WTC11 (cell line): ENCODE data around the gene GYS2. TPM values are rescaled to one million over a fixed set of nuclear protein-coding genes. Genes with fewer than 3 reads are reported as not detected.

Source experiments
- ATAC-seq: fragments of 200-7000 bp; cut with Tn5 transposase; 2 replicates; pipeline ENCODE4 v1.10.0; 2021; ENCODE audit warnings: mild to moderate bottlenecking, moderate library complexity
- CTCF ChIA-PET: fragments of 300-600 bp; sonication (Branson Sonifier 250); formaldehyde crosslinking; loops from one replicate; lab custom pipeline; 2021; ENCODE audit warnings: antibody characterized with exemption; lab: Charles Lee
- POLR2A ChIA-PET: fragments of 350-600 bp; sonication (Branson Sonifier 250); formaldehyde crosslinking; loops from one replicate; lab custom pipeline; 2021; ENCODE audit warnings: antibody characterized with exemption; lab: Charles Lee
- DNase-seq: peaks from one replicate; pipeline ENCODE4 v3.0.0; 2021; ENCODE audit warnings: low spot score
- H3K27ac Mint-ChIP-seq: 2 replicates; pipeline ENCODE4 v1.8.0; 2021; ENCODE audit warnings: mixed read lengths
- H3K27me3 Mint-ChIP-seq: 2 replicates; pipeline ENCODE4 v1.8.0; 2021; ENCODE audit warnings: low read depth, mild to moderate bottlenecking, moderate library complexity, mixed read lengths
- H3K36me3 Mint-ChIP-seq: 2 replicates; pipeline ENCODE4 v1.8.0; 2021; ENCODE audit warnings: mixed read lengths
- H3K4me1 Mint-ChIP-seq: 2 replicates; pipeline ENCODE4 v1.8.0; 2022; ENCODE audit warnings: mixed read lengths
- H3K4me3 Mint-ChIP-seq: 2 replicates; pipeline ENCODE4 v1.8.0; 2021; ENCODE audit warnings: mild to moderate bottlenecking, moderate library complexity, mixed read lengths
- H3K9me3 Mint-ChIP-seq: 2 replicates; pipeline ENCODE4 v1.8.0; 2021; ENCODE audit warnings: mixed read lengths
- ESRRA ChIP-seq: sonication (generic); formaldehyde crosslinking; IDR thresholded peaks from 2 replicates; pipeline ENCODE4 v1.8.1; 2022; ENCODE audit warnings: mild to moderate bottlenecking, missing genetic modification reagents, borderline replicate concordance
- FOXP1 ChIP-seq: sonication (generic); formaldehyde crosslinking; IDR thresholded peaks from 2 replicates; pipeline ENCODE4 v1.8.0; 2022; ENCODE audit warnings: missing genetic modification reagents, mild to moderate bottlenecking, moderate library complexity, borderline replicate concordance
- GABPB1 ChIP-seq: sonication (generic); formaldehyde crosslinking; IDR thresholded peaks from 2 replicates; pipeline ENCODE4 v1.8.1; 2023; ENCODE audit warnings: mild to moderate bottlenecking, missing genetic modification reagents
- HMGA2 ChIP-seq: fragments of 250-450 bp; sonication (Bioruptor Pico); IDR thresholded peaks from 2 replicates; pipeline ENCODE4 v1.4.0; 2021; ENCODE audit warnings: mild to moderate bottlenecking, moderate library complexity
- IRF2 ChIP-seq: sonication (generic); formaldehyde crosslinking; IDR thresholded peaks from 2 replicates; pipeline ENCODE4 v1.8.0; 2022; ENCODE audit warnings: low read depth, missing genetic modification reagents, borderline replicate concordance
- JAZF1 ChIP-seq: fragments of 250-450 bp; sonication (Bioruptor Pico); IDR thresholded peaks from 2 replicates; pipeline ENCODE4 v1.9.0; 2021; ENCODE audit warnings: moderate library complexity, mild to moderate bottlenecking, inconsistent platforms
- MXD4 ChIP-seq: fragments of 250-450 bp; sonication (Bioruptor Pico); IDR thresholded peaks from 2 replicates; pipeline ENCODE4 v1.8.0; 2021; ENCODE audit warnings: mild to moderate bottlenecking, moderate library complexity, borderline replicate concordance
- NFATC4 ChIP-seq: fragments of 250-450 bp; sonication (Bioruptor Pico); IDR thresholded peaks from 2 replicates; pipeline ENCODE4 v1.9.0; 2021; ENCODE audit warnings: mild to moderate bottlenecking
- RORB ChIP-seq: fragments of 250-450 bp; sonication (Bioruptor Pico); IDR thresholded peaks from 2 replicates; pipeline ENCODE4 v1.9.0; 2021; ENCODE audit warnings: mild to moderate bottlenecking
- SOX15 ChIP-seq: fragments of 250-450 bp; sonication (Bioruptor Pico); IDR thresholded peaks from 2 replicates; pipeline ENCODE4 v1.9.0; 2021; ENCODE audit warnings: mild to moderate bottlenecking
- TCF7 ChIP-seq: sonication (generic); formaldehyde crosslinking; IDR thresholded peaks from 2 replicates; pipeline ENCODE4 v1.8.0; 2022; ENCODE audit warnings: mild to moderate bottlenecking, low read depth, missing genetic modification reagents, moderate library complexity
- TEAD1 ChIP-seq: sonication (generic); formaldehyde crosslinking; IDR thresholded peaks from 2 replicates; pipeline ENCODE4 v1.8.0; 2022; ENCODE audit warnings: mild to moderate bottlenecking, missing genetic modification reagents
- ZNF232 ChIP-seq: sonication (generic); formaldehyde crosslinking; IDR thresholded peaks from 2 replicates; pipeline ENCODE4 v1.8.0; 2022; ENCODE audit warnings: mild to moderate bottlenecking, missing genetic modification reagents
- ZNF317 ChIP-seq: sonication (generic); formaldehyde crosslinking; IDR thresholded peaks from 2 replicates; pipeline ENCODE4 v1.8.1; 2023; ENCODE audit warnings: low read depth, mild to moderate bottlenecking, moderate library complexity, missing genetic modification reagents, borderline replicate concordance
- total RNA-seq: library from RNA; stranded (reverse); gene quantifications from 3 replicates; pipeline ENCODE4 v1.2.3, GENCODE V29; 2021
- TF ChIP-seq, protein P1 (sequence below): sonication (generic); formaldehyde crosslinking; IDR thresholded peaks from 2 replicates; pipeline ENCODE4 v1.8.0; 2022; ENCODE audit warnings: mild to moderate bottlenecking, missing genetic modification reagents
- TF ChIP-seq, protein P2 (sequence below): sonication (generic); formaldehyde crosslinking; IDR thresholded peaks from 2 replicates; pipeline ENCODE4 v1.8.1; 2023; ENCODE audit warnings: mild to moderate bottlenecking, moderate library complexity, missing genetic modification reagents
- TF ChIP-seq, protein P3 (sequence below): fragments of 200-600 bp; IDR thresholded peaks from 2 replicates; pipeline ENCODE4 v1.8.0; 2022; ENCODE audit warnings: antibody characterized with exemption
- TF ChIP-seq, protein P4 (sequence below): sonication (generic); formaldehyde crosslinking; IDR thresholded peaks from 2 replicates; pipeline ENCODE4 v1.8.1; 2023; ENCODE audit warnings: mild to moderate bottlenecking, missing genetic modification reagents, moderate library complexity
- TF ChIP-seq, protein P5 (sequence below): sonication (generic); formaldehyde crosslinking; IDR thresholded peaks from 2 replicates; pipeline ENCODE4 v1.8.1; 2022; ENCODE audit warnings: low read depth, missing genetic modification reagents, borderline replicate concordance
- TF ChIP-seq, protein P6 (sequence below): sonication (generic); formaldehyde crosslinking; conservative IDR thresholded peaks from 2 replicates; pipeline ENCODE4 v1.8.1; 2023; ENCODE audit warnings: mild to moderate bottlenecking, low read depth, missing genetic modification reagents, moderate library complexity
- TF ChIP-seq, protein P7 (sequence below): fragments of 250-450 bp; sonication (Bioruptor Pico); IDR thresholded peaks from 2 replicates; pipeline ENCODE4 v1.9.0; 2021; ENCODE audit warnings: mild to moderate bottlenecking

Gene GYS2
- total RNA-seq, 1 experiment from 2014 or later, result not detected

DNA sequence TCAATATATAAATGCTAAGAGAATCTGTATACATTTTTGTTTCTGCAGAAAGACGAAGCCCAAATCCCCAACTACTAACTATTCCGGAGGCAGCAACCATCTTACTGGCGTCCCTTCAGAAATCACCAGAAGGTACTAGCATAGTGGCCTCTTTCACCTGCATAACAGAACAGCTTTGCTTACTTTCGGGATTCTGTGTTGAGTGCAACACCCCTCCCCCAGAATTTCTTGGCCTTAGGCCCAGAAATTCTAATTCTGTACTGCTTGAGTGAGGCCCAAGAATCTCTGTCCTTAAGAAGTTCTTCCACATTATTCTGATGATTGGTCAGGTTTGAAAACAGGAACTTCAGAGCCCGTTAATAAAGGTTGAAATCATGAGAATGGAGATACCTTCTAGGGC, 75.7 kb downstream of the GYS2 start:
- H3K36me3 Mint-ChIP-seq, result no peaks in the 10 kb centered on the region

DNA sequence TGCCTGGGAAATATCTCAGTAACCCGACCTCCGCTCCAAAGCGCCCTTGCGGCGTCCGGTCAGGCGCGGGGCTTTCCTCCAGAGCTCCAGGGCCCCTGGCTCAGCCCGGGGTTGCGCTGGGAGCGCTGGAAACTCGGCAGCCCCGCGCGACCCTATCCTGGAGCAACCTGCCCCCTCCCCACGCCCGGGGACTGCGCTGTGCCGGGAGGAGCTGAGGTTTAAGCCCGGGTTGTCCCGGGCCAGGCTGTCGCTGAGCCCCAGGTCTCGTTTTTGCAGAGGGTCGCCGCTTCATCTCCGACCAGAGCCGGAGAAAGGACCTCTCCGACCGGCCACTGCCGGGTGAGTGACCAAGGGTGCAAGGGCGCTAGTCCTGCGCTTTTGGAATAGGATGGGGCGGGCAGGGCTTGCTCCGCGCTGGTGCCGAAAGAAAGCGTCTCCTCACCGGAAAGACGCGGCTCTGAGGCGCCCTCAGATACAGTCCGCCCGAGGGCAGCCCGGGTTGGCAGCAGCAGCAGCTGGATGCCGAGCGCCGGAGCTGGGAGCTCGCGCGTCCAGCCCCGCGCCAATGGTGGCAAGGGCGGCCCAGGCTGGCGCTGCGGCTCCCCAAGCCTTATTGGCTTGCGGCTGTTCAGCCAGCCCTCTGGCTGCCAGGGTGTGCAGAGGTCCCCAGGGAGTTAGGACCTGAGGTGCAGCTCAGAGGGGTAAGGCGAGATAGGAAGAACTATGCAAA, 77.0 kb downstream of the GYS2 start:
- H3K4me3 Mint-ChIP-seq, result peak overlapping the region; percentile 91
- ATAC-seq (peak; percentile 94), DNase-seq (peak; percentile 76)
- ChIA-PET POLR2A (interaction anchor here (2.0 kb wide), 1 partner anchor 130 kb away, joined by 9 read pairs; the partner anchor contains the start of gene LDHB), CTCF (interaction anchor here (1.0 kb wide), 2 partner anchors 26 to 214 kb away, joined by 3 to 4 read pairs; partner anchors contain the start of genes GOLT1B and RECQL)
- peaks cover 57% of the 10 kb centered on the region for H3K27me3 Mint-ChIP-seq
- peaks cover 12% of the 10 kb centered on the region for H3K4me1 Mint-ChIP-seq
- peak; percentile 85; the same call in 1 of the 2 replicates for TF ChIP-seq FOXP1 (CRISPR knock-in tag)
- peak; percentile 17; the same call in 1 of the 2 replicates for TF ChIP-seq TEAD1 (CRISPR knock-in tag)
- TF ChIP-seq, protein P1, sequence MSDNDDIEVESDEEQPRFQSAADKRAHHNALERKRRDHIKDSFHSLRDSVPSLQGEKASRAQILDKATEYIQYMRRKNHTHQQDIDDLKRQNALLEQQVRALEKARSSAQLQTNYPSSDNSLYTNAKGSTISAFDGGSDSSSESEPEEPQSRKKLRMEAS (CRISPR knock-in tag), result 0 out of 2 replicates have a peak, but pooled peaks have one; percentile 20
- no peak for TF ChIP-seq SOX15 (CRISPR knock-in tag)
- peak; percentile 27; the same call in 1 of the 2 replicates for TF ChIP-seq GABPB1
- no peak for TF ChIP-seq ESRRA (CRISPR knock-in tag)
- TF ChIP-seq, protein P2, sequence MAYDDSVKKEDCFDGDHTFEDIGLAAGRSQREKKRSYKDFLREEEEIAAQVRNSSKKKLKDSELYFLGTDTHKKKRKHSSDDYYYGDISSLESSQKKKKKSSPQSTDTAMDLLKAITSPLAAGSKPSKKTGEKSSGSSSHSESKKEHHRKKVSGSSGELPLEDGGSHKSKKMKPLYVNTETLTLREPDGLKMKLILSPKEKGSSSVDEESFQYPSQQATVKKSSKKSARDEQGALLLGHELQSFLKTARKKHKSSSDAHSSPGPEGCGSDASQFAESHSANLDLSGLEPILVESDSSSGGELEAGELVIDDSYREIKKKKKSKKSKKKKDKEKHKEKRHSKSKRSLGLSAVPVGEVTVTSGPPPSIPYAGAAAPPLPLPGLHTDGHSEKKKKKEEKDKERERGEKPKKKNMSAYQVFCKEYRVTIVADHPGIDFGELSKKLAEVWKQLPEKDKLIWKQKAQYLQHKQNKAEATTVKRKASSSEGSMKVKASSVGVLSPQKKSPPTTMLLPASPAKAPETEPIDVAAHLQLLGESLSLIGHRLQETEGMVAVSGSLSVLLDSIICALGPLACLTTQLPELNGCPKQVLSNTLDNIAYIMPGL, result peak; percentile 80
- no peaks in the 10 kb centered on the region for H3K36me3 Mint-ChIP-seq
- H3K27ac Mint-ChIP-seq, result no peak overlapping the region
- H3K9me3 Mint-ChIP-seq, result peaks cover 3% of the 10 kb centered on the region; the same call in 1 of the 2 replicates

More for the DNA sequence above, 75.7 kb downstream of the GYS2 start:
- H3K9me3 Mint-ChIP-seq, result peaks cover 3% of the 10 kb centered on the region; the same call in 1 of the 2 replicates
- H3K4me3 Mint-ChIP-seq, result peak overlapping the region; percentile 91
- peaks cover 57% of the 10 kb centered on the region for H3K27me3 Mint-ChIP-seq
- TF ChIP-seq TEAD1 (CRISPR knock-in tag), result no peak
- no peak for TF ChIP-seq MXD4 (CRISPR knock-in tag)
- TF ChIP-seq, protein P3, sequence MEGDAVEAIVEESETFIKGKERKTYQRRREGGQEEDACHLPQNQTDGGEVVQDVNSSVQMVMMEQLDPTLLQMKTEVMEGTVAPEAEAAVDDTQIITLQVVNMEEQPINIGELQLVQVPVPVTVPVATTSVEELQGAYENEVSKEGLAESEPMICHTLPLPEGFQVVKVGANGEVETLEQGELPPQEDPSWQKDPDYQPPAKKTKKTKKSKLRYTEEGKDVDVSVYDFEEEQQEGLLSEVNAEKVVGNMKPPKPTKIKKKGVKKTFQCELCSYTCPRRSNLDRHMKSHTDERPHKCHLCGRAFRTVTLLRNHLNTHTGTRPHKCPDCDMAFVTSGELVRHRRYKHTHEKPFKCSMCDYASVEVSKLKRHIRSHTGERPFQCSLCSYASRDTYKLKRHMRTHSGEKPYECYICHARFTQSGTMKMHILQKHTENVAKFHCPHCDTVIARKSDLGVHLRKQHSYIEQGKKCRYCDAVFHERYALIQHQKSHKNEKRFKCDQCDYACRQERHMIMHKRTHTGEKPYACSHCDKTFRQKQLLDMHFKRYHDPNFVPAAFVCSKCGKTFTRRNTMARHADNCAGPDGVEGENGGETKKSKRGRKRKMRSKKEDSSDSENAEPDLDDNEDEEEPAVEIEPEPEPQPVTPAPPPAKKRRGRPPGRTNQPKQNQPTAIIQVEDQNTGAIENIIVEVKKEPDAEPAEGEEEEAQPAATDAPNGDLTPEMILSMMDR, result no peak
- TF ChIP-seq, protein P4, sequence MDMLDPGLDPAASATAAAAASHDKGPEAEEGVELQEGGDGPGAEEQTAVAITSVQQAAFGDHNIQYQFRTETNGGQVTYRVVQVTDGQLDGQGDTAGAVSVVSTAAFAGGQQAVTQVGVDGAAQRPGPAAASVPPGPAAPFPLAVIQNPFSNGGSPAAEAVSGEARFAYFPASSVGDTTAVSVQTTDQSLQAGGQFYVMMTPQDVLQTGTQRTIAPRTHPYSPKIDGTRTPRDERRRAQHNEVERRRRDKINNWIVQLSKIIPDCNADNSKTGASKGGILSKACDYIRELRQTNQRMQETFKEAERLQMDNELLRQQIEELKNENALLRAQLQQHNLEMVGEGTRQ, result no peak
- no peak for TF ChIP-seq IRF2 (CRISPR knock-in tag)
- TF ChIP-seq, protein P5, sequence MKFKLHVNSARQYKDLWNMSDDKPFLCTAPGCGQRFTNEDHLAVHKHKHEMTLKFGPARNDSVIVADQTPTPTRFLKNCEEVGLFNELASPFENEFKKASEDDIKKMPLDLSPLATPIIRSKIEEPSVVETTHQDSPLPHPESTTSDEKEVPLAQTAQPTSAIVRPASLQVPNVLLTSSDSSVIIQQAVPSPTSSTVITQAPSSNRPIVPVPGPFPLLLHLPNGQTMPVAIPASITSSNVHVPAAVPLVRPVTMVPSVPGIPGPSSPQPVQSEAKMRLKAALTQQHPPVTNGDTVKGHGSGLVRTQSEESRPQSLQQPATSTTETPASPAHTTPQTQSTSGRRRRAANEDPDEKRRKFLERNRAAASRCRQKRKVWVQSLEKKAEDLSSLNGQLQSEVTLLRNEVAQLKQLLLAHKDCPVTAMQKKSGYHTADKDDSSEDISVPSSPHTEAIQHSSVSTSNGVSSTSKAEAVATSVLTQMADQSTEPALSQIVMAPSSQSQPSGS, result no peak
- TF ChIP-seq ZNF317 (CRISPR knock-in tag), result no peak
- no peak for TF ChIP-seq ZNF232
- no peak for TF ChIP-seq JAZF1 (CRISPR knock-in tag)
- TF ChIP-seq TCF7 (CRISPR knock-in tag), result no peak
- TF ChIP-seq, protein P6, sequence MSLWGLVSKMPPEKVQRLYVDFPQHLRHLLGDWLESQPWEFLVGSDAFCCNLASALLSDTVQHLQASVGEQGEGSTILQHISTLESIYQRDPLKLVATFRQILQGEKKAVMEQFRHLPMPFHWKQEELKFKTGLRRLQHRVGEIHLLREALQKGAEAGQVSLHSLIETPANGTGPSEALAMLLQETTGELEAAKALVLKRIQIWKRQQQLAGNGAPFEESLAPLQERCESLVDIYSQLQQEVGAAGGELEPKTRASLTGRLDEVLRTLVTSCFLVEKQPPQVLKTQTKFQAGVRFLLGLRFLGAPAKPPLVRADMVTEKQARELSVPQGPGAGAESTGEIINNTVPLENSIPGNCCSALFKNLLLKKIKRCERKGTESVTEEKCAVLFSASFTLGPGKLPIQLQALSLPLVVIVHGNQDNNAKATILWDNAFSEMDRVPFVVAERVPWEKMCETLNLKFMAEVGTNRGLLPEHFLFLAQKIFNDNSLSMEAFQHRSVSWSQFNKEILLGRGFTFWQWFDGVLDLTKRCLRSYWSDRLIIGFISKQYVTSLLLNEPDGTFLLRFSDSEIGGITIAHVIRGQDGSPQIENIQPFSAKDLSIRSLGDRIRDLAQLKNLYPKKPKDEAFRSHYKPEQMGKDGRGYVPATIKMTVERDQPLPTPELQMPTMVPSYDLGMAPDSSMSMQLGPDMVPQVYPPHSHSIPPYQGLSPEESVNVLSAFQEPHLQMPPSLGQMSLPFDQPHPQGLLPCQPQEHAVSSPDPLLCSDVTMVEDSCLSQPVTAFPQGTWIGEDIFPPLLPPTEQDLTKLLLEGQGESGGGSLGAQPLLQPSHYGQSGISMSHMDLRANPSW (CRISPR knock-in tag), result no peak
- no peak for TF ChIP-seq NFATC4 (CRISPR knock-in tag)
- TF ChIP-seq, protein P7, sequence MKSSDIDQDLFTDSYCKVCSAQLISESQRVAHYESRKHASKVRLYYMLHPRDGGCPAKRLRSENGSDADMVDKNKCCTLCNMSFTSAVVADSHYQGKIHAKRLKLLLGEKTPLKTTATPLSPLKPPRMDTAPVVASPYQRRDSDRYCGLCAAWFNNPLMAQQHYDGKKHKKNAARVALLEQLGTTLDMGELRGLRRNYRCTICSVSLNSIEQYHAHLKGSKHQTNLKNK (CRISPR knock-in tag), result no peak
- TF ChIP-seq HMGA2, result no peak
- TF ChIP-seq RORB (CRISPR knock-in tag), result no peak
- TF ChIP-seq, all 79 proteins: peak for 0
- Mint-ChIP-seq H3K4me1 (peaks cover 12% of the 10 kb centered on the region), H3K27ac (no peak overlapping the region)
- DNase-seq (no peak), ATAC-seq (no peak)
- CTCF ChIA-PET, result no interaction called here
- POLR2A ChIA-PET, result no interaction called here
